Neural cell (in vitro differentiated cells): ENCODE measurements around the gene PLIN4. TPM values are rescaled to one million over a fixed set of nuclear protein-coding genes. Genes with fewer than 3 reads are reported as not detected.

Source experiments
- H2AFZ ChIP-seq: fragments of 200-600, 300-800 bp; sonication (generic), shearing (Covaris generic); 2 replicates; pipeline ENCODE4 v1.6.0; 2014; ENCODE audit warnings: low read depth, mild to moderate bottlenecking, antibody characterized with exemption, low read length, moderate library complexity
- H3F3A ChIP-seq: fragments of 200-600 bp; shearing (Covaris generic); 2 replicates; pipeline ENCODE4 v1.6.1; 2016; ENCODE audit warnings: mild to moderate bottlenecking, moderate library complexity, mixed read lengths, antibody characterized with exemption, low read length; ENCODE audit not compliant: insufficient read depth, poor library complexity, severe bottlenecking
- H3K27ac ChIP-seq: fragments of 200-600, 300-800 bp; sonication (generic), shearing (Covaris generic); 2 replicates; pipeline ENCODE4 v1.5.1; 2014; ENCODE audit warnings: mild to moderate bottlenecking, low read length, moderate library complexity
- H3K27me3 ChIP-seq: fragments of 300-800, 200-600 bp; sonication (generic), shearing (Covaris generic); 2 replicates; pipeline ENCODE4 v1.6.0; 2014; ENCODE audit warnings: mild to moderate bottlenecking, low read depth, low read length, moderate library complexity; ENCODE audit not compliant: insufficient read depth
- H3K36me3 ChIP-seq: fragments of 300-800, 200-600 bp; sonication (generic), shearing (Covaris generic); 2 replicates; pipeline ENCODE4 v1.5.1; 2014; ENCODE audit warnings: mild to moderate bottlenecking, antibody characterized with exemption, low read length, moderate library complexity; ENCODE audit not compliant: insufficient read depth
- H3K4me2 ChIP-seq: fragments of 300-800, 200-600 bp; sonication (generic), shearing (Covaris generic); 2 replicates; pipeline ENCODE4 v1.6.0; 2014; ENCODE audit warnings: mild to moderate bottlenecking, low read length
- H3K4me3 ChIP-seq: fragments of 300-800, 200-600 bp; sonication (generic), shearing (Covaris generic); 2 replicates; pipeline ENCODE4 v1.5.1; 2014; ENCODE audit warnings: mild to moderate bottlenecking, low read length, moderate library complexity
- H3K79me2 ChIP-seq: fragments of 200-600 bp; shearing (Covaris generic); replicated peaks from 2 replicates; pipeline ENCODE4 v1.6.0; 2014; ENCODE audit warnings: mild to moderate bottlenecking, low read length, moderate library complexity; ENCODE audit not compliant: insufficient read depth
- H3K9ac ChIP-seq: fragments of 300-800, 200-600 bp; sonication (generic), shearing (Covaris generic); 2 replicates; pipeline ENCODE4 v1.6.1; 2016; ENCODE audit warnings: mild to moderate bottlenecking, low read length, mixed read lengths
- H3K9me2 ChIP-seq: fragments of 200-600 bp; shearing (Covaris generic); 2 replicates; pipeline ENCODE4 v1.6.1; 2016; ENCODE audit warnings: mild to moderate bottlenecking, low read length, mixed read lengths; ENCODE audit not compliant: insufficient read depth
- H3K9me3 ChIP-seq: fragments of 200-600, 300-800 bp; sonication (generic), shearing (Covaris generic); 2 replicates; pipeline ENCODE4 v1.6.1; 2016; ENCODE audit warnings: mild to moderate bottlenecking, mixed run types, low read length, moderate library complexity, mixed read lengths
- H4K20me1 ChIP-seq: fragments of 200-600 bp; shearing (Covaris generic); 2 replicates; pipeline ENCODE4 v1.6.1; 2016; ENCODE audit warnings: mild to moderate bottlenecking, mixed run types; ENCODE audit not compliant: insufficient read depth
- CTCF ChIP-seq: fragments of 450-650 bp; IDR thresholded peaks from 2 replicates; pipeline ENCODE4 v1.5.1; 2014; ENCODE audit warnings: antibody characterized with exemption, mild to moderate bottlenecking, moderate library complexity; ENCODE audit not compliant: poor library complexity, severe bottlenecking
- EP300 ChIP-seq: fragments of 450-650 bp; conservative IDR thresholded peaks from 2 replicates; pipeline ENCODE4 v1.6.1; 2014; ENCODE audit warnings: antibody characterized with exemption, mild to moderate bottlenecking, moderate library complexity; ENCODE audit not compliant: poor library complexity, severe bottlenecking
- EZH2 ChIP-seq: fragments of 200-600, 300-800 bp; shearing (Covaris generic), sonication (generic); IDR thresholded peaks from 2 replicates; pipeline ENCODE4 v1.6.1; 2014; ENCODE audit warnings: antibody characterized with exemption, low read length, borderline replicate concordance, mild to moderate bottlenecking; ENCODE audit not compliant: insufficient read depth, poor library complexity, severe bottlenecking
- MXI1 ChIP-seq: fragments of 450-650 bp; conservative IDR thresholded peaks from 2 replicates; pipeline ENCODE4 v1.6.1; 2014; ENCODE audit warnings: antibody characterized with exemption, mild to moderate bottlenecking; ENCODE audit not compliant: poor library complexity, severe bottlenecking
- POLR2AphosphoS5 ChIP-seq: IDR thresholded peaks from 2 replicates; pipeline ENCODE4 v1.6.1; 2012
- RAD21 ChIP-seq: fragments of 450-650 bp; conservative IDR thresholded peaks from 2 replicates; pipeline ENCODE4 v1.6.1; 2014; ENCODE audit warnings: antibody characterized with exemption, mild to moderate bottlenecking, moderate library complexity
- REST ChIP-seq: IDR thresholded peaks from 2 replicates; pipeline ENCODE4 v1.6.1; 2012; ENCODE audit warnings: borderline replicate concordance
- SMC3 ChIP-seq: fragments of 450-650 bp; conservative IDR thresholded peaks from 2 replicates; pipeline ENCODE4 v1.6.1; 2014; ENCODE audit warnings: antibody characterized with exemption, mild to moderate bottlenecking, moderate library complexity; ENCODE audit not compliant: poor library complexity
- TAF1 ChIP-seq: IDR thresholded peaks from 2 replicates; pipeline ENCODE4 v1.6.1; 2012; ENCODE audit warnings: low read depth
- polyA plus RNA-seq: library from polyadenylated mRNA; depleted of rRNA; stranded (reverse); fragments of >200 nt; gene quantifications from 2 replicates; pipeline ENCODE4 v1.2.3, GENCODE V29; 2014

PLIN4 gene
- polyA plus RNA-seq, 1 donor from 2014 or later, result not detected

GRCh38 chr19:4553092-4553695, 34.9 kb upstream of the PLIN4 start:
- Histone ChIP-seq H3K27ac (no peak overlapping the region), H3K9me3 (no peaks in the 10 kb centered on the region), H3K36me3 (peaks cover 26% of the 10 kb centered on the region), H3K9me2 (no peaks in the 10 kb centered on the region), H3K4me3 (no peak overlapping the region), H3F3A (no peaks in the 10 kb centered on the region), H3K79me2 (no peaks in the 10 kb centered on the region), H3K4me2 (no peak overlapping the region), H4K20me1 (no peaks in the 10 kb centered on the region), H3K27me3 (no peaks in the 10 kb centered on the region), H3K9ac (no peak overlapping the region), H2AFZ (no peak overlapping the region)
- TF ChIP-seq TAF1, result no peak
- no peak for TF ChIP-seq EP300
- no peak for TF ChIP-seq CTCF
- TF ChIP-seq RAD21, result no peak
- TF ChIP-seq MXI1, result no peak
- no peak for TF ChIP-seq POLR2AphosphoS5
- TF ChIP-seq SMC3, result no peak
- no peak for TF ChIP-seq EZH2
- TF ChIP-seq REST, result no peak

- no peaks in the 10 kb centered on the region for H3K79me2 ChIP-seq
- H3K27ac ChIP-seq, result no peak overlapping the region
- H3K27me3 ChIP-seq, result no peaks in the 10 kb centered on the region
- H3K36me3 ChIP-seq, result peaks cover 26% of the 10 kb centered on the region
- H2AFZ ChIP-seq, result no peak overlapping the region
- TF ChIP-seq MXI1 (no peak), REST (no peak), EP300 (no peak), SMC3 (no peak), CTCF (no peak), TAF1 (no peak), EZH2 (no peak), RAD21 (no peak), POLR2AphosphoS5 (no peak)
- no peaks in the 10 kb centered on the region for H3K9me2 ChIP-seq
- no peak overlapping the region for H3K9ac ChIP-seq
- no peak overlapping the region for H3K4me3 ChIP-seq
- H3F3A ChIP-seq, result no peaks in the 10 kb centered on the region
- H3K4me2 ChIP-seq, result no peak overlapping the region
- H3K9me3 ChIP-seq, result no peaks in the 10 kb centered on the region
- H4K20me1 ChIP-seq, result no peaks in the 10 kb centered on the region
These were observed 34.2 kb upstream of the PLIN4 start for GRCh38 chr19:4552525-4552819.
